NCI-H2171 treated with DMSO at 0.1 percent for 48 hours (cell line): ENCODE measurements around the gene HHIPL2.

Source experiments
- DNase-seq: peaks from one replicate; lab custom pipeline; 2025; lab: John Stamatoyannopoulos, UW

The HHIPL2 gene

GRCh38 chr1:222547944-222548671 lies at the start of gene HHIPL2:
Gene HHIPL2 (minus strand): TSS chr1:222548104. CDS start chr1:222548044, 60 bp downstream.
- DNase-seq = no peak

- no peak for DNase-seq
These were observed 48.8 kb upstream of the HHIPL2 start for GRCh38 chr1:222596696-222597095.

DNA sequence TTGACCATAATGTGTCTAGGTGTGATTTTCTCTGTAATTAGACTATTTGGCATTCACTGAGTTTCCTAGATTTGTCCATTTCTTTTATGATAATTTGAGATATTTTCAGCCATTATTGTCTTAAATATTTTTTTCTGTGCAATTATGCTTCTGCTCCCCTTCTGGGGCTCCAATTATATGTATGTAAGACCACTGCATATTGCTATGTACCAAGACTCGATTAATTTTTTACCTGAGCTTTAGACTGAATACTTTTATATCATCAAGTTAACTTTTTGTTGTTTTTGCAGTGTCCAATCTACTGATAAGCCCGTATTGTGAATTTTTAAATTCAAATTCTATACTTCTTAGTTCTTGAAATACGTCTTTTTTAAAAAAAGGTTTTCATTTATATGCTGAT lies 46.9 kb upstream of the HHIPL2 start:
- DNase-seq = no peak

DNA sequence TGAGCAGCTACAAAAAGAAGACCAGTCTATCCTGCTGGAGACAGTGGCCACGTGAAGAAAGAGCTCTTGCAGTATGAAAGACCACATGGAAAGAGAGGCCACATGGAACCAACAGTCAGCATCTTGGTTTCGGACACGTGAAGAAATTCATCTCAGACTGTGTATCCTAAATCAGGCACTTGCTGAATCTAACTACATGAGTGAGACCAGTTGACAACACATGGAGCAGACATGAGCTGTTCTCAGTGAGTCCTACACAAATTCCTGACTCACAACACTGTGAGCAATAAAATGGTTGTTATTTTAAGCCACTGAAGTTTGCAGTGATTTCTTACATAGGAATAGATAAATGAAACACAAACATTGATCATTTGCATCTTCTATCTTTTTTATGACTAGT lies 44.3 kb upstream of the HHIPL2 start:
- no peak for DNase-seq

- peak; percentile 94 for DNase-seq
These were observed 41.8 kb upstream of the HHIPL2 start, which contains the start of gene TAF1A for GRCh38 chr1:222589462-222590302. Gene TAF1A (minus strand): TSS chr1:222589933.

- no peak for DNase-seq
These were observed 40.2 kb upstream of the HHIPL2 start for GRCh38 chr1:222588135-222588534.

- no peak for DNase-seq
These were observed 38.9 kb upstream of the HHIPL2 start for GRCh38 chr1:222586842-222587241.

DNA sequence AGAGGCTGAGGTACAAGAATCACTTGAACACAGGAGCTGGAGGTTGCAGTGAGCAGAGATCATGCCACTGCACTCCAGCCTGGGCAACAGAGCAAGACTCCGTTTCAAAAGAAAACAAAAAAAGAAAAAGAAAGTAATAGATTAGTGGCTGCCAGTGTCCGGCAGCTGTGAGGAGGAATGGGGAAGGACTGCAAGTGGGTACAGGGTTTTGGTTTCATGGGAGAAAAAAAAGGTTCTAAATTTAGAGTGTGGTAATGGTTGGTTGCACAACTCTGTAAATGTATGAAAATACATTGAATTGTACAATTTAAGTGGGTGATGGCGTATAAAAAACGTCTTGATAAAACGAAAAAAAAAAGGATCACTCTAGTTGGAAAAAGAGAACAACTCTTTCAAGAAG lies 35.2 kb upstream of the HHIPL2 start:
- DNase-seq = no peak

DNA sequence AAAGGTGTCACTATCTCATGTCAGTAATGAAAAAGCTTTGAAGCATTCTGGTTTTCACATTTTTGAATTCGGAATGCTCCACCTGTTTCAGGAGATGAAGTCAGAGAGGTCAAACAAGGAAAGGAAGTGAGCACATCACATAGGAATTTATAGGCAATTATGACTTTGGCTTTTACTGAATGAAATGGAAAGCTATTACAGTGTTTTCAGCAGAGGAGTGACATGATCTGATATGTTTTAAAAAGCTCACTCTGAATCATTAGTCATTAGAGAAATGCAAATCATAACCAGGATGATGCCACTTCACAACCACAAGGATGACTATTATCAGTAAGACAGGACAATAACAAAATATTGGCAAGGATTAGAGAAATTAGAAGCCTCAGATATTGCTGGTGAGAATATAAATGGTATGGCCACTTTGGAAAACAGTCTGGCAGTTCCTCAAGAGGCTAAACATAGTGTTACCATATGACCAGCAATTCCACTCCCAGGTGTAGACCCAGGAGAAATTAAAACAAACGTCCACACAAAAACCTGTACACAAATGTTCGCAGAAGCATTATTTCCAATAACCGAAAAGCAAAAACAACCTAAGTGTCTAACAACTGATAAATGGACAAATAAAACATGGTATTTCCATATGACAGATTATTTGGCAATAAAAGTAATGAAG lies 34.3 kb upstream of the HHIPL2 start:
- DNase-seq = no peak

DNA sequence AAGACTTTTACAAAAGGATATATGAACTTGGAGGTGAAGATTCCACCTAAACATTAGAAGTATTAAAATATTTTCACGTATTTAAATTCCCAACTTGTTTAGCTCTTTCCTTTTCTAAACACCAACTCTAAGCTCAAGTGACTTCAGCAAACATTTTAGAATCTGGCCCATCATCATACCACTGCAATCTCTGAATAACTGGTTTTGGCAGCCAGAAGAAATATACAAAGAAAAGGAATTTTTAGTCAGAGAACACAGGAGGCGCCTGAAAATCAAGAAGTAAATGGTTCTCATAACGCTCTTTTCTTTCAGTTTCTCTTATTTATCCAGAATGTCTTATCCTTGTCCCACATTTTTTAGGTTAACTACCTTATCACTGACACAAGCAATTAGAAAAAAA lies 31.4 kb upstream of the HHIPL2 start:
- DNase-seq = no peak

DNA sequence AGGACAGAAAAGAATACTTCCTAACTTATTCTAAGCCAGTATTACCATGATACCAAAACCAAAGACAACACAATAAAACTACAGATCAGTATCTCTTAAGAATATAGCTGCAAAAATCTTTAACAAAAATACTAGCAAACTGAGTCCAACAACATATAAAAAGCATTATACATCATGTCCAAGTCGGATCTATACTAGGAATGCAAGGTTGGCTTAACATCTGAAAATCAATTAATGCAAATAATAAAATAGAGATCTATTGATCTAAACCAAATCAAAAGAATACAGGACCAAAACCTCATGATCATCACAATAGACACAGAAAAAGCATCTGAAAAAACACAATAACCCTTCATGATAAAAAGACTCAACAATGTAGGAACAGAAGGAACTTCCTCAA lies 22.9 kb upstream of the HHIPL2 start:
- no peak for DNase-seq

GRCh38 chr1:222561656-222562055 lies 13.8 kb upstream of the HHIPL2 start:
- no peak for DNase-seq

- no peak for DNase-seq
These were observed 9.7 kb upstream of the HHIPL2 start for GRCh38 chr1:222557574-222557973.

- no peak for DNase-seq
These were observed 9.2 kb upstream of the HHIPL2 start for GRCh38 chr1:222557148-222557547.

DNA sequence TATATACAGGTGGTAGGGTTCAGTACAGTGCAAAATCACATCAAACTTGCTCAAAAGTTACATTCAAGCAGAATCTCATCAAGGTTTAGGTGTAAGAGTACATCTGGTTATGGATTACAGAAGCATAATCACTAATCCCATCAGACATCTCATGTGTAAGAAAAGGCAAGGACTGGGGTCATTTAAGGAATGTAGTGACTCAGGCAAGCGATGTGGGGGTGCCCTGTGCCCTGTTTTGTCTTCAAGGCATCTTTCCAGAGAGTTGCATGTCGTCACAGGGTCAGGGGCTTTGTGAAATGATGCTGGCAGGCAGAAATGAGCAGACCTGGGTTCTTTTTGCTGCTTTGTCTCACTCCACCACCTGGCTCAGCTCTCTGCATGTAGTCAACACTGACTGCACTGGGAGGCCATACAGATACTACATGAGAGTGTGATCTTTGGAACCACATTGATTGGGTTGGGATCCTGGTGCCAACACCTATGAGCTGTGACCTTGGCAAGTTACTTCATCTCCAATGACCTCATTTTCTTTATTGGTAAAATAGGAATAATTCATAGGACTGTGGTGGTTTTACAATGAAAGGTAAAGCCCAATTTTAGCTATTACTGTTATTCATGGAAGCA lies 8.2 kb upstream of the HHIPL2 start:
- DNase-seq = no peak

DNA sequence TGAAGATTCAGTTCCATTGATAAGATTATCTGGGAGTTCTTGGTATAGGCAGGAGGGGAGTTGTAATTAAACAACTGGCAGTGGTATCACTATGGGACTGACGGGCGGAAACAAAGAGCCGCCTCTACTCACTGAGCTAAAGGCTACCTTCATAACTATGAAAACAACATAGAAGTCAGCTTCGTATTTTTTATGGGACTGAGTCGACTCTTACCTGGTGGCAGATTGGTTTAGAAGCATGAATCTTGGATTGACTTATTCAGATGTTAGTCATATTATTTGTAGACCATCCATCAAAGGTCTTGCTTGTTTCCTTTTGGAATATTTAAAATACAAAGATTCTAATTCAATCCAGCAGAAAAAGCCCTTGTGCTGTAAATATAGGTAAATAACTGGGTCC lies 6.3 kb upstream of the HHIPL2 start:
- DNase-seq = no peak

DNA sequence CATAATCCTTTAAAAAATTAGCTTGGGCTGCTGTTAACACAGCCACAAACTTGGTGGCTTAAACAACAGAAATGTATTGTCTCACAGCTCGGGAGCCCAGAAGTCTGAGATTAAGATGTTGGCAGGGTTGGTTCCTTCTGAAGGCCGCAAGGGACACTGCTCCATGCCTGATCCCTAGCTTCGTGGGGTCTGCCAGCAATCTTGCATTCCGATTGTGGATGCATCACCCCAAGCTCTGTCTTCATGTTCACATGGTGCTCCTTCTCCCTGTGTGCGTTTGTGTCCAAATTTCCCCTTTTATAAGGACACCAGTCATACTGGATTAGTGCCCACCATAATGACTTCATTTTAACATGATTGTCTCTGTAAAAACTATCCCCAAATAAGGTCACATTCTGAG lies 5.0 kb upstream of the HHIPL2 start:
- DNase-seq = no peak

- DNase-seq = no peak
These were observed 667 bp downstream of the HHIPL2 start for GRCh38 chr1:222547260-222547614.

DNA sequence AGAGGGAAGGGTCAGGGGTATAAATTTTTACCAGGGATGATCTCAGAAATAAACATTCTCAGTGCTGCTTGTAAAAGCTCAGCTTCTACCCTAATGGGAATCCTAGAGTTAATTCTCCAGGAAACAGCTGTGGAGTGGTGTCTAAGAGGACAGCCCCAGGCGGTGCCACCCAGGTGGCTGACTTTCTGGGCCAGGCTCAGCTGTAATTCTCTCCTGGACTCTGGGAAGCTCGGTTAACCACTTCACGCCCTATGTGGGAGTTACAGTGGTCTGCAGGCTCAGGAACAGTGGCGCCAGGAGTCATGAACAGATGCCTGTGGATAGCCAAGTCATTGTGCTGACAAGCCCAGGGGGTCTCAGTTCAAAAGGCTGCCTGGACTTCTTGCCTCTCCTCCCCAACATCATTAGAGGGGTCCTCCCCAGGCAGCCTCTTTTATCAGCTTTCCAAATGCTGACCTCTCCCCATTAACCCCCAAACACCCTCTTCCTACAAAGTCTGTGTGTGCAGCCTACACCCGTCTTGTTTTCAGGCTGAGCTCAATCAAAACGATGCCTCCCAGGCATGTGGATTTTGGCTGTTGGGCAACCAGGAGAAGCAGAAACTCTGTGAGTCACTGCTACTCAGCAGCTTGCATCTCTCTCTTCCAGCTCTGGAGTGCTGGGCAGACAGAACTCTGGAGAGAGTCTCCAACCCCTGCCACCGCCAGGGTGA lies 1.2 kb downstream of the HHIPL2 start:
- DNase-seq = no peak

- DNase-seq = no peak
These were observed 1.8 kb downstream of the HHIPL2 start for GRCh38 chr1:222546091-222546490.

GRCh38 chr1:222543817-222544216 lies 4.1 kb downstream of the HHIPL2 start:
- DNase-seq = no peak

DNA sequence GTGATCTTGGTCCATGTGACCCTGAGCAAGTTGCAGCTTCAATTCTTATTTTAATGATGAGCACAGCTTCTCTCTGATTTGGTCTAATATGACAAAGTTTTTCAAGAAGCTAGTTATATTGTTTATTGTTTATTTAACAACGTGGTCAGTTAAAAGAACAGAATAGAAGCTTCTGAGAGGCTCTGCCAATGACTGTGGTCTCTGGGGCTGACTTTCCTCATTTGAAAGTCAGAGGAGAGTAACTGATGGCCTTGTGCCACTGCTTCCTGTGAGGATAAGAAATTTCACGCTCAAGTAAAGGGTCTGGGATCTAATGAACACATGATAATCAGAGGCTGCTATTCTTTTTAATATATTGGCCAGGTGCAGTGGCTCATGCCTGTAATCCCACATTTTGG lies 7.3 kb downstream of the HHIPL2 start:
- no peak for DNase-seq
